HG02678 (cell line): ENCODE measurements around the gene NR3C2.

ENCODE experiments used
- ATAC-seq: cut with Tn5 transposase; IDR thresholded peaks from one replicate; pipeline ENCODE4 v1.9.1; 2021; ENCODE audit warnings: mild to moderate bottlenecking, moderate library complexity; ENCODE audit not compliant: unreplicated experiment

NR3C2 gene

GRCh38 chr4:148118179-148118578 lies 324.0 kb downstream of the NR3C2 start:
- ATAC-seq: no peak

GRCh38 chr4:148116969-148117368 lies 325.2 kb downstream of the NR3C2 start:
- ATAC-seq: no peak

GRCh38 chr4:148116264-148116663 lies 325.9 kb downstream of the NR3C2 start:
- no peak for ATAC-seq

- ATAC-seq: no peak
These were observed 327.8 kb downstream of the NR3C2 start for GRCh38 chr4:148114436-148114835.

DNA sequence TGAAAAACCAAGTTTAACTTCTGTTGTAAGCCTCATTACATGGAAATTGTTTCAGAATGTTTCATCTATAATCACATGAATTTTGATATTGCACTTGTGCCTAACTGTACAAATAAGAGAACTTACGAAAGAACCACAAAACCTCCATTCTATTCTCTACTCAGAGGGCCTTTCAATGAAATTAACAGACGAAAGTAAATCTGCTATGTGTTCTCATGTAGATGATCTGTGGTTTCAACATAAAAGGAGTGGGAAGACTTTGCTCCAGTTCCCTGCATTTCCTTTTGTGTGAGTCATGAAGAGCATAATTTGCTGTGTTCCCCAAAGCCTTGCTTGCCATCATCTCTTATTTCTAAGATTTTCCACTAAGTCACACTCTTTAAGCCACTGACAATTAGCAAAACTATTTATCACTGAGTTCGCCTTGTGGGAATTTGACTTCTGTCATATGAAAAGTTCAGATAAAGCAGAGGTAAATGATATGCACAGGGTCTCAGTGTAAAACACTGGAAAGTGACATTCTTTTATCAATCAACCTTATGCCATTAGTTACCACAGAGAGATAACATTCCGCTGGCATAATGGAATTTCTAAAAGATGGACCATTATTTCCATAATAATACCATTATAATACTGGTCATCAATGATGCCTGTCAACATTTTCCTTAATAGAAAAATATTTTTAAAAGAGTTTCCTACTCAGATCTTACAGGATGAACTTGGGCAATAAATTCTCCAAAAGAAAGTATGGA lies 329.8 kb downstream of the NR3C2 start:
- ATAC-seq: no peak

DNA sequence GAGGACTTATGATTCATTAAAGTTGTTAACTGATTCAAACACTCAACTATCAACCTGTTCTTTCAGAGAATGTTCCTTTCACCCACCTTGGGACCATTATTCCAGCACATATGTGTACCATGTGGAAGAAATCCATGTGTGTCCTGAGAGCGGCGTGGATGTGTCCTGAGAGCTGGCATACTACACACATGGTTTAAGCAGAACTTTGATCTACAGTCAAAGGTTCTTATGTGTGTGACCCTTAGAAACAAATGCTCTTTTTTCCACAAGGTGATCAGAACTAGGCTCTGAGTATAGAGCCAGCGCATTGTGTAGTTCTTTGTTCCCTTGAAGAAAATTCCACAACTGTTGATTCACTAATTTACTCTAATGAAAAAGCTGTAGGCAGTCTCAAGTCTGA lies 332.0 kb downstream of the NR3C2 start:
- no peak for ATAC-seq

DNA sequence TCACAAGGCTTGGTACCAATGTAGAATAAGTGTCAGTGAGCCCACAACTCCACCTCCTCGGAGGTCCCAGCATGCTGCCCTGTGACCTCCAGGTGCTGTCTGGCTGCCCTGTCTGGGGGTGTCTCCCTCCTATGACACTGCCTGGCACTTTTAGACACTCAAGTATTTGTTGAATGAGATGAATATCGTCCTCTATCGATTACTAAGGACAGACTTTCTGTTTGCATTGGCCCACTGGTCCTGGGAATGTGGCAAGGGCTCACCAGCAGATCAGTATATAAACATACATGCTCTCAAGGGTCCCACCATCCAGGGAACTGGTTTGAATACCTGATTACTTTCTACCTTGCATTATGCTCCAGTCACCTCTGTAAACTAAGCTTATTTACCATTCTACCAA lies 333.0 kb downstream of the NR3C2 start:
- ATAC-seq: no peak

DNA sequence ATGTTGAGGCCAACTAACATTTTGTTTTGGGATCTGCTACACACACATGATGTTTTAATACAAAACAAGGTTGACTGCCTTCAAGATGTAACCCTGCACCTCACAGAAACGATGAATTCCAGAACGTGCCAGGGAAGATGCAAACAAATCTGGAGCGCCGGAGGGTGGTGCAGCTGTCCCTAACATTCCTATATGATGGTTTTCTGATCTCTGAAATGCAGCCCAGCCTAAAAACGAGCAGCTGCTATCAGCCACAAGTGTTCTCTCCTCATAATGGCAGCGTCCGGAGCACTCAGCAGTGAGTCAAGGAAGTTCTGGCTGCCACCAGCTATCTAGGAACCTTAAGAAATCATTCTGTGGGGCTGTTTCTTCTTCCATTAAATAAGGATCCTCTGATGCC lies 333.4 kb downstream of the NR3C2 start:
- ATAC-seq: no peak

GRCh38 chr4:148103597-148104355 lies 338.4 kb downstream of the NR3C2 start:
- no peak for ATAC-seq

DNA sequence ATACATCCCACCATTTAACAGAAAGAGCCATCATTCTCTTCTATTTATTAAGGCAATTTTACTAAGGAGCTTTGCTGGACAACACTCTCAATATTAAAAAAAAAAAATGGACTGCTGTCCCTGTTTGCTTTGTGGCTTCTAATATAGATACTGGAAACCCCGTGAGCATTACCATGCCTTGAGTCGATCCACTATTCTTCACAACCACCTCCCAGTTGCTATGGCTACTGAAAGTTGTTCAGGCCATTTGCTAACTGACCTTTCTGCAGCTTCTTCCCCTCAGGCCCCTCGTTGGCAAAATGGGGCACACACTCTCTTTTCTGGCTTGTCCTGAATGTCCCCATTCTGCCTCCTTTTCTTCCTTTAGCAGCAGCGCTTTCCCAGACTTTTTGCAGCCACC lies 340.4 kb downstream of the NR3C2 start:
- no peak for ATAC-seq

GRCh38 chr4:148101235-148101634 lies 341.0 kb downstream of the NR3C2 start:
- no peak for ATAC-seq

DNA sequence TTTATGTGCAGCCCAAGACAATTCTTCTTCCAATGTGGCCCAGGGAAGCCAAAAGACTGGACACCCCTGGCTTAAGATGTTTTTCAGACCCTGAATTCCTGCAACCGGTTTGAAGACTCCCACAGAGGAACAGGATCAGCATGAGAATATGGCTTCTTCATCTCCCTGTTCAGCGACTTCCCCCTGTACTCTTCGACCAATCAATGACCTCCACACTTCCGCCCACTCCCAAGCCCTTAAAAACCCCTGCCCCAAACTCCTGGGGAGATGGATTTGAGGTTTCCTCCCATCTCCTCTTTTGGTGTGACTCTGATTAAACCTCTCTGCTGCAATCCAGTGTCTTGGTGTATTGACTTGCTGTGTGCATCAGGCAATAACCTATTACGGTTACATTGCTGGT lies 344.4 kb downstream of the NR3C2 start:
- no peak for ATAC-seq

DNA sequence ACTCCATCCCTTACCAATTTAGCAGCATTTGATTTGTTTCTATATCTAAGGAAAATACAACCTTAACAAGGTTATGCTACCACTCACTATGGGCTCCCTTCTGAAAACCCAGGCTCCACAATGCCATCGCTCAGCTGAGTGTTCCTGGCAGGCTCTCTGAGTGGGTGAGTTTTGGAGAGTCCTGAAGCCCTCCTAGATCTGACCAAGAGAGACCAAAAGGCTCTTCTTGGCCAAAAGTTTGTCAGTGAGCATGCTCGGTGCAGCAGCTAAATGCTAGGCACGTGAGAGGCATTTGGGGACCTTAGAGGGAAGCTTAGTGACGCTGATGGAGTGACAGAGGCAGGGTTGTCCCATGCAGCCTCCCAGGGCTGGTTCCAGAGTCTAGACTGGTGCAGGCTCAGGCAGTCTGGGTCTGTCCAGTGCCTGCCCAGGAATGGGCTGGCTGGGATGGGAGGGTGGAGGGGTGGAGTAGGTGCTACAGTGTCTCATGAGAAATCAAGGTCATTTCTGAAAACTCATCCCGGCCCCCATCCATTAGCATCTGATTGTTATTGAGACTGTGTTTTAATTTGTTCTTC lies 346.8 kb downstream of the NR3C2 start:
- ATAC-seq: no peak

DNA sequence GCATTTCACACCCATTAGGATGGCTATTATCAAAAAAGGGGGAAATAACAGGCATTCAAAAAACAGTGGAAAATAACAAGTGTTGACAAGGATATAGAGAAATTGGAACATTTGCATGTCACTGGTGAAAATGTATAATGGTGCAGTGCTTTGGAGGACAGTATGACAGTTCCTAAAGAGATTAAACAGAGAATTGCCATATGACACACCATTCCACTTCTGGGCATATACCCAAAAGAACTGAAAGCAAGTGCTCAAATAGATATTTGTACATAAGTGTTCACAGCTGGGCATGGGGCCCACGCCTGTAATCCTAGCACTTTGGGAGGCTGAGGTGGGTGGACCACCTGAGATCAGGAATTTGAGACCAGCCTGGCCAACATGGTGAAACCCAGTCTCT lies 348.1 kb downstream of the NR3C2 start:
- no peak for ATAC-seq

GRCh38 chr4:148093065-148093464 lies 349.1 kb downstream of the NR3C2 start:
- ATAC-seq: no peak

DNA sequence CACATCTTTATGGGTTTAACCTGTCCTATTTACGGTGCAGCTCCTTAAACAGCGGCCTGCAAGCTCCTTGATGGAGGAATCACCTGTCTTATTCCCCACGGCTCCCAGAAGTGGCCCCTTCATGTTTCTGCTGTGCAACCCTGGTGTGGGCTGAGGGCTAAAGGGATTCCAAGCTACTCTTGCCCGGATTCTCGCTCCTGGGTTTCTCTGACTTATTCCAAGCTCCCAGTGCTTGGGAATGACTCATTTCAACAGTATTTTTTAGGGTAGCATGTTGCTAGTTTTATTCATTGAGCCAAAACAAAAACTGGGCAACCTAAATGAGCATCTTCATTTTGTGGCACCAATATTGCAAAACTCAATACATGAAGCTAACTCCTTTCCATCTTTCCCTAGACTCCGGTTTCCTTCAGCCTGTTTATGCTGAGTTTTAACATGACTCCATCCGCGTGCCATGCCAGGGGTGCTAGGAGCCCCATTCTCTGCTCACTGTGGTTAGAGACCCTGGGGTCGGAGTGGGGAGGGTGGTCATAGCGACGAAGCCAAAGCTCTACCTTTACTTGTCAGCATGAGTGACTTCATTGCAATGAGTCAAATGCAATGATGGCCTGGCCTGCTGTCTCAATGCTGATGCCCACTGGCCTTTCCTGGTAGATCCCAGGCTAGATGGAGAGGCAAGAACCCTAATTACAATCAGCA lies 349.7 kb downstream of the NR3C2 start:
- ATAC-seq: no peak

GRCh38 chr4:148091896-148092295 lies 350.3 kb downstream of the NR3C2 start:
- no peak for ATAC-seq

GRCh38 chr4:148090503-148091476 lies 351.4 kb downstream of the NR3C2 start:
- ATAC-seq: no peak

- no peak for ATAC-seq
These were observed 352.2 kb downstream of the NR3C2 start for GRCh38 chr4:148090029-148090428.

DNA sequence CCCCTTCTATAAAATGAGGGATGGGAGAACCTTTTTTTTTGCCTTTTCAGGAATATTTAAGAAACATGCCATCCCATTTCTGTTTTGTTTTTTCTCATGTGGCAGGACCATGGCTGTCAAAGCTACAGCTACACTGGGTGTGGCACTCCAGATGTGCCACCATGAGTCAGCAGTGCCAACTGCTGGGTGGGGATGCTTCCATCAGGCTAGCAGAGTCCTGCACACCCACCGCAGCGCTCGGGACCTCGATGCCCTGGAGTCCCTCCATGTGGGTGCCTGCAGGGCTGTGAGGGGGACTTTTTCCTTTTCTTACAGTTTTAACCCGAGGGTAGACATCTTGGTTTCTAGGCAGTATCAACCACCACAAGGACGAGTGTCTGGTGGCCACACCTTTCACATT lies 352.6 kb downstream of the NR3C2 start:
- ATAC-seq: no peak
